CD14-positive monocyte (primary cell): ENCODE results near the gene WDR70. TPM values are rescaled to one million over a fixed set of nuclear protein-coding genes. Genes with fewer than 3 reads are reported as not detected.

ENCODE experiments used
- DNase-seq, 3 donors: peaks; one replicate each; pipeline ENCODE4 v3.0.0-alpha.2; 2011 to 2022
- H2AFZ ChIP-seq: 2 replicates; pipeline ENCODE4 v1.6.0; 2012; ENCODE audit warnings: mild to moderate bottlenecking, low read depth, low read length, inconsistent platforms; ENCODE audit not compliant: insufficient read depth, poor library complexity, severe bottlenecking
- H3K27ac ChIP-seq, 2 donors: 1 replicate in 1 of 2; 2 replicates in 1 of 2; pipeline ENCODE4 v1.5.1; 2012 to 2013; ENCODE audit warnings: low read length in 2 of 2, control low read depth in 1 of 2, inconsistent platforms in 1 of 2, low read depth in 1 of 2, mild to moderate bottlenecking in 1 of 2
- H3K27me3 ChIP-seq, 2 donors: one replicate each; pipeline versions ENCODE4 v1.6.0 to v1.6.1; 2011 to 2013; ENCODE audit warnings: low read length in 2 of 2; ENCODE audit not compliant: control insufficient read depth in 2 of 2, insufficient read depth in 2 of 2
- H3K36me3 ChIP-seq, 2 donors: replicated peaks in 1 of 2; 1 replicate in 1 of 2; 2 replicates in 1 of 2; pipeline versions ENCODE4 v1.5.1 to v1.6.1; 2012 to 2013; ENCODE audit warnings: low read length in 2 of 2, control low read depth in 1 of 2, inconsistent platforms in 1 of 2, mild to moderate bottlenecking in 1 of 2; ENCODE audit not compliant: insufficient read depth in 2 of 2, control insufficient read depth in 1 of 2
- H3K4me1 ChIP-seq, 2 donors: 1 replicate in 1 of 2; 2 replicates in 1 of 2; pipeline versions ENCODE4 v1.5.1 to v1.6.1; 2012 to 2013; ENCODE audit warnings: low read length in 2 of 2, control low read depth in 1 of 2, inconsistent platforms in 1 of 2, mild to moderate bottlenecking in 1 of 2, moderate library complexity in 1 of 2; ENCODE audit not compliant: insufficient read depth in 2 of 2, control insufficient read depth in 1 of 2
- H3K4me2 ChIP-seq: replicated peaks from 2 replicates; pipeline ENCODE3; 2012; ENCODE audit warnings: low read length, moderate library complexity, mild to moderate bottlenecking; ENCODE audit not compliant: poor library complexity, severe bottlenecking; ENCODE audit errors: extremely low read depth
- H3K4me3 ChIP-seq, 3 experiments: fragments of 200-600 bp in 1 of 3; sonication (generic) in 1 of 3; replicated peaks in 1 of 3; 1 replicate in 2 of 3; 2 replicates in 1 of 3; pipeline ENCODE4 v1.5.1; 2011 to 2013; ENCODE audit warnings: low read length in 3 of 3, mild to moderate bottlenecking in 3 of 3, control low read depth in 2 of 3, low read depth in 2 of 3, inconsistent platforms in 1 of 3, moderate library complexity in 1 of 3
- H3K79me2 ChIP-seq: 2 replicates; pipeline ENCODE4 v1.6.0; 2012; ENCODE audit warnings: mild to moderate bottlenecking, control low read depth, inconsistent platforms, low read length, moderate library complexity; ENCODE audit not compliant: insufficient read depth
- H3K9ac ChIP-seq: 2 replicates; pipeline ENCODE4 v1.6.0; 2017; ENCODE audit warnings: low read length, mild to moderate bottlenecking; ENCODE audit not compliant: insufficient read depth, poor library complexity, severe bottlenecking
- H3K9me3 ChIP-seq, 2 donors: replicated peaks in 1 of 2; 1 replicate in 1 of 2; 2 replicates in 1 of 2; pipeline versions ENCODE4 v1.5.1 to v1.6.1; 2012 to 2013; ENCODE audit warnings: low read length in 2 of 2, control low read depth in 1 of 2; ENCODE audit not compliant: control insufficient read depth in 1 of 2, insufficient read depth in 1 of 2
- H4K20me1 ChIP-seq: 2 replicates; pipeline ENCODE4 v1.6.0; 2012; ENCODE audit warnings: mild to moderate bottlenecking, low read length, control low read depth, moderate library complexity; ENCODE audit not compliant: insufficient read depth
- H3K27ac Mint-ChIP-seq, 7 donors: one replicate each; pipeline ENCODE4 v1.8.0; 2020; ENCODE audit warnings: mild to moderate bottlenecking in 7 of 7, mixed read lengths in 7 of 7, moderate library complexity in 6 of 7, inconsistent platforms in 2 of 7
- H3K27me3 Mint-ChIP-seq, 3 donors: one replicate each; pipeline ENCODE4 v1.8.0; 2021 to 2022; ENCODE audit warnings: low read depth in 3 of 3, mild to moderate bottlenecking in 3 of 3, mixed read lengths in 3 of 3, moderate library complexity in 3 of 3, inconsistent platforms in 1 of 3
- H3K36me3 Mint-ChIP-seq, 2 donors: one replicate each; pipeline ENCODE4 v1.8.0; 2020; ENCODE audit warnings: mixed read lengths in 2 of 2, inconsistent platforms in 1 of 2, mild to moderate bottlenecking in 1 of 2
- H3K4me1 Mint-ChIP-seq: one replicate; pipeline ENCODE4 v1.8.0; 2020; ENCODE audit warnings: mild to moderate bottlenecking, mixed read lengths
- H3K4me3 Mint-ChIP-seq, 2 donors: one replicate each; pipeline ENCODE4 v1.8.0; 2020; ENCODE audit warnings: mild to moderate bottlenecking in 2 of 2, mixed read lengths in 2 of 2, moderate library complexity in 1 of 2
- H3K9me3 Mint-ChIP-seq, 7 donors: one replicate each; pipeline ENCODE4 v1.8.0; 2020 to 2022; ENCODE audit warnings: mixed read lengths in 7 of 7, mild to moderate bottlenecking in 6 of 7, moderate library complexity in 6 of 7, inconsistent platforms in 2 of 7
- CTCF ChIP-seq: fragments of 200-600 bp; IDR thresholded peaks from one replicate; pipeline ENCODE4 v1.8.0; 2022; ENCODE audit warnings: antibody characterized with exemption, mild to moderate bottlenecking
- WGBS: methylation state at CpG from one replicate; pipeline ENCODE4 v1.1.5; 2013; ENCODE audit warnings: missing lambda C conversion rate; ENCODE audit not compliant: insufficient coverage; 5-methylcytosine and 5-hydroxymethylcytosine counted together
- intact Hi-C, 2 donors: fragments of 100-400 bp; cut with micrococcal nuclease; formaldehyde crosslinking; loops; one replicate each; pipeline versions ENCODE4 v1.15.0 to v1.15.1; 2023
- polyA plus RNA-seq, 3 donors: library from polyadenylated mRNA; depleted of rRNA in 1 of 3; unstranded in 2 of 3; stranded (reverse) in 1 of 3; fragments of 300-500 nt in 2 of 3; fragments of >200 nt in 1 of 3; fragmentation: Illumina TruSeq in 2 of 3; gene quantifications; 1 replicate in 2 of 3; 2 replicates in 1 of 3; pipeline ENCODE4 v1.2.3, GENCODE V29; 2012 to 2021

Gene WDR70
- polyA plus RNA-seq, 3 donors = 13.1 to 21.0 (median 19.1) TPM

- no peaks in the 10 kb centered on the region for H3K4me1 Mint-ChIP-seq
- H3K9me3 Mint-ChIP-seq = peaks cover 6 to 37% (median 21%) of the 10 kb centered on the region in 7 donors
- peaks cover 11 to 18% of the 10 kb centered on the region in 2 donors for H3K9me3 ChIP-seq
- H3K27me3 ChIP-seq = no peaks in the 10 kb centered on the region
- WGBS = no CpG with 5 or more reads among the region's 3 CpGs
- intact Hi-C loops = no loop called here
- H3K4me3 Mint-ChIP-seq = no peak overlapping the region
- no peak overlapping the region for H3K4me3 ChIP-seq
- peak overlapping the region in 1 of 7 donors; percentile 14 for H3K27ac Mint-ChIP-seq
- no peak for TF ChIP-seq CTCF
- H3K9ac ChIP-seq = no peak overlapping the region
- no peak for DNase-seq
- no peak overlapping the region for H2AFZ ChIP-seq
- no peak overlapping the region for H3K27ac ChIP-seq
- H3K27me3 Mint-ChIP-seq = peaks cover 0 to 3% (median 1%) of the 10 kb centered on the region in 3 donors
- no peaks in the 10 kb centered on the region for H4K20me1 ChIP-seq
- no peak overlapping the region for H3K4me2 ChIP-seq
- H3K36me3 Mint-ChIP-seq = peaks cover 26 to 34% of the 10 kb centered on the region in 2 donors
- no peaks in the 10 kb centered on the region for H3K79me2 ChIP-seq
- no peaks in the 10 kb centered on the region for H3K4me1 ChIP-seq
- peaks cover 0 to 21% of the 10 kb centered on the region in 2 donors for H3K36me3 ChIP-seq
Observed at GRCh38 chr5:37631939-37632338, 252.8 kb downstream of the WDR70 start.

GRCh38 chr5:37637165-37637845 is 258.2 kb downstream of the WDR70 start:
- Histone ChIP-seq H3K27me3 (no peaks in the 10 kb centered on the region), H3K9ac (no peak overlapping the region), H3K4me2 (no peak overlapping the region), H3K36me3 (no peaks in the 10 kb centered on the region), H3K4me1 (no peaks in the 10 kb centered on the region), H3K27ac (no peak overlapping the region), H2AFZ (no peak overlapping the region), H4K20me1 (no peaks in the 10 kb centered on the region), H3K9me3 (no peaks in the 10 kb centered on the region), H3K4me3 (no peak overlapping the region), H3K79me2 (no peaks in the 10 kb centered on the region)
- peaks cover 0 to 6% (median 3%) of the 10 kb centered on the region in 7 donors for H3K9me3 Mint-ChIP-seq
- H3K27ac Mint-ChIP-seq = no peak overlapping the region
- no peak overlapping the region for H3K4me3 Mint-ChIP-seq
- H3K4me1 Mint-ChIP-seq = no peaks in the 10 kb centered on the region
- TF ChIP-seq CTCF = no peak
- DNase-seq = no peak
- intact Hi-C loops = no loop called here
- peaks cover 0 to 2% (median 0%) of the 10 kb centered on the region in 3 donors for H3K27me3 Mint-ChIP-seq
- 93% methylated on average over 3 of the region's 7 CpGs for WGBS
- peaks cover 4 to 7% of the 10 kb centered on the region in 2 donors for H3K36me3 Mint-ChIP-seq
